Activated T-cell treated with anti-CD3 and anti-CD28 coated beads, Interleukin-2, amount 50 U/mL, for 24 hours (primary cell): ENCODE data around the gene LRRC72.
A peak's percentile ranks its signal among the peaks of the same experiment; 100 is the strongest.

Experiments
- DNase-seq: peaks from one replicate; pipeline ENCODE4 v3.0.0-alpha.2; 2020
- H3K27ac Mint-ChIP-seq: 2 replicates; pipeline ENCODE4 v1.8.0; 2020; ENCODE audit warnings: mild to moderate bottlenecking, mixed read lengths
- H3K27me3 Mint-ChIP-seq: 2 replicates; pipeline ENCODE4 v1.8.0; 2020; ENCODE audit warnings: mixed read lengths
- H3K36me3 Mint-ChIP-seq: 2 replicates; pipeline ENCODE4 v1.8.0; 2020; ENCODE audit warnings: low read depth, mixed read lengths
- H3K4me1 Mint-ChIP-seq: 2 replicates; pipeline ENCODE4 v1.8.0; 2020; ENCODE audit warnings: low read depth, mixed read lengths
- H3K4me3 Mint-ChIP-seq: 2 replicates; pipeline ENCODE4 v1.8.0; 2020; ENCODE audit warnings: mild to moderate bottlenecking, moderate library complexity, mixed read lengths
- H3K9me3 Mint-ChIP-seq: 2 replicates; pipeline ENCODE4 v1.8.0; 2020; ENCODE audit warnings: mixed read lengths

The LRRC72 gene

GRCh38 chr7:16606704-16607103 lies 80.1 kb downstream of the LRRC72 start:
- DNase-seq: no peak
- Mint-ChIP-seq H3K36me3 (peaks cover 75% of the 10 kb centered on the region), H3K27ac (peak overlapping the region; percentile 26), H3K4me3 (no peak overlapping the region), H3K27me3 (no peaks in the 10 kb centered on the region), H3K9me3 (no peaks in the 10 kb centered on the region), H3K4me1 (peaks cover 7% of the 10 kb centered on the region)

GRCh38 chr7:16609842-16610450 lies 83.3 kb downstream of the LRRC72 start:
- H3K9me3 Mint-ChIP-seq: no peaks in the 10 kb centered on the region
- no peak overlapping the region for H3K4me3 Mint-ChIP-seq
- no peak overlapping the region for H3K27ac Mint-ChIP-seq
- H3K36me3 Mint-ChIP-seq: peaks cover 66% of the 10 kb centered on the region
- no peak for DNase-seq
- H3K27me3 Mint-ChIP-seq: no peaks in the 10 kb centered on the region
- peaks cover 9% of the 10 kb centered on the region for H3K4me1 Mint-ChIP-seq

- H3K27me3 Mint-ChIP-seq: no peaks in the 10 kb centered on the region
- H3K27ac Mint-ChIP-seq: no peak overlapping the region
- peaks cover 66% of the 10 kb centered on the region for H3K36me3 Mint-ChIP-seq
These were observed 85.1 kb downstream of the LRRC72 start for GRCh38 chr7:16611711-16612110.

GRCh38 chr7:16615228-16615627 lies 88.6 kb downstream of the LRRC72 start:
- H3K27ac Mint-ChIP-seq: no peak overlapping the region

More at GRCh38 chr7:16611711-16612110, 85.1 kb downstream of the LRRC72 start:
- peaks cover 7% of the 10 kb centered on the region for H3K4me1 Mint-ChIP-seq
- no peak for DNase-seq
- no peak overlapping the region for H3K4me3 Mint-ChIP-seq
- no peaks in the 10 kb centered on the region for H3K9me3 Mint-ChIP-seq

GRCh38 chr7:16616122-16616521 lies 89.5 kb downstream of the LRRC72 start:
- Mint-ChIP-seq H3K4me1 (peaks cover 23% of the 10 kb centered on the region), H3K36me3 (peaks cover 52% of the 10 kb centered on the region), H3K27me3 (no peaks in the 10 kb centered on the region), H3K9me3 (no peaks in the 10 kb centered on the region), H3K4me3 (no peak overlapping the region), H3K27ac (no peak overlapping the region)
- DNase-seq: no peak

More at GRCh38 chr7:16615228-16615627, 88.6 kb downstream of the LRRC72 start:
- Mint-ChIP-seq H3K4me1 (peaks cover 16% of the 10 kb centered on the region), H3K36me3 (peaks cover 56% of the 10 kb centered on the region), H3K9me3 (no peaks in the 10 kb centered on the region), H3K27me3 (no peaks in the 10 kb centered on the region), H3K4me3 (no peak overlapping the region)
- DNase-seq: no peak

GRCh38 chr7:16616542-16616941 lies 89.9 kb downstream of the LRRC72 start:
- H3K36me3 Mint-ChIP-seq: peaks cover 53% of the 10 kb centered on the region
- no peak overlapping the region for H3K4me3 Mint-ChIP-seq
- H3K27me3 Mint-ChIP-seq: no peaks in the 10 kb centered on the region
- H3K9me3 Mint-ChIP-seq: no peaks in the 10 kb centered on the region
- peaks cover 22% of the 10 kb centered on the region for H3K4me1 Mint-ChIP-seq
- no peak overlapping the region for H3K27ac Mint-ChIP-seq
- no peak for DNase-seq

GRCh38 chr7:16619979-16620408 lies 93.4 kb downstream of the LRRC72 start:
- no peak for DNase-seq
- Mint-ChIP-seq H3K9me3 (no peaks in the 10 kb centered on the region), H3K4me3 (peak overlapping the region; percentile 2), H3K36me3 (peaks cover 61% of the 10 kb centered on the region), H3K4me1 (peaks cover 18% of the 10 kb centered on the region), H3K27me3 (no peaks in the 10 kb centered on the region), H3K27ac (peak overlapping the region; percentile 89)

- Mint-ChIP-seq H3K4me3 (no peak overlapping the region), H3K9me3 (no peaks in the 10 kb centered on the region), H3K27ac (no peak overlapping the region), H3K27me3 (no peaks in the 10 kb centered on the region), H3K36me3 (peaks cover 55% of the 10 kb centered on the region), H3K4me1 (peaks cover 6% of the 10 kb centered on the region)
- no peak for DNase-seq
These were observed 99.8 kb downstream of the LRRC72 start for GRCh38 chr7:16626388-16626787.

- no peak for DNase-seq
- Mint-ChIP-seq H3K36me3 (peaks cover 53% of the 10 kb centered on the region), H3K27me3 (no peaks in the 10 kb centered on the region), H3K4me1 (peaks cover 6% of the 10 kb centered on the region), H3K4me3 (no peak overlapping the region), H3K27ac (no peak overlapping the region), H3K9me3 (no peaks in the 10 kb centered on the region)
These were observed 100.6 kb downstream of the LRRC72 start for GRCh38 chr7:16627236-16627635.

GRCh38 chr7:16630654-16631053 lies 104.0 kb downstream of the LRRC72 start:
- Mint-ChIP-seq H3K4me3 (no peak overlapping the region), H3K4me1 (peaks cover 5% of the 10 kb centered on the region), H3K36me3 (peaks cover 39% of the 10 kb centered on the region), H3K27me3 (no peaks in the 10 kb centered on the region), H3K27ac (no peak overlapping the region), H3K9me3 (no peaks in the 10 kb centered on the region)
- DNase-seq: no peak
